Breast epithelium (tissue), 4 donors: Measurements from ENCODE around the gene PAXX. TPM values are rescaled to one million over a fixed set of nuclear protein-coding genes. Genes with fewer than 3 reads are reported as not detected.

ENCODE experiments used
- DNase-seq, 2 donors: peaks; one replicate each; pipeline ENCODE4 v3.0.0-alpha.2; 2019; ENCODE audit warnings: low spot score in 2 of 2
- H3K27ac ChIP-seq, 2 donors: fragments of 200-600 bp; sonication (generic) in 1 of 2; one replicate each; pipeline ENCODE4 v1.5.1; 2016 to 2019; ENCODE audit warnings: mild to moderate bottlenecking in 1 of 2
- H3K27me3 ChIP-seq, 2 donors: fragments of 200-600 bp; sonication (generic) in 1 of 2; one replicate each; pipeline versions ENCODE4 v1.5.1 to v1.6.0; 2017 to 2019; ENCODE audit warnings: control low read depth in 1 of 2, mild to moderate bottlenecking in 1 of 2
- H3K36me3 ChIP-seq: fragments of 200-600 bp; one replicate; pipeline ENCODE4 v1.5.1; 2019
- H3K4me1 ChIP-seq, 2 donors: fragments of 200-600 bp; sonication (generic); one replicate each; pipeline ENCODE4 v1.5.1; 2016 to 2019; ENCODE audit warnings: control low read depth in 1 of 2
- H3K4me3 ChIP-seq, 3 donors: fragments of 200-600 bp; sonication (generic); 1 replicate in 2 of 3; 2 replicates in 1 of 3; pipeline ENCODE4 v1.5.1; 2016 to 2019; ENCODE audit warnings: mild to moderate bottlenecking in 3 of 3, moderate library complexity in 2 of 3
- H3K9me3 ChIP-seq, 2 donors: fragments of 200-600 bp; sonication (generic) in 1 of 2; one replicate each; pipeline ENCODE4 v1.5.1; 2016 to 2019; ENCODE audit warnings: control low read depth in 1 of 2
- POLR2A ChIP-seq: fragments of 450-650 bp; IDR thresholded peaks from one replicate; pipeline ENCODE4 v1.6.1; 2016; ENCODE audit warnings: antibody characterized with exemption, mild to moderate bottlenecking, moderate library complexity
- POLR2AphosphoS5 ChIP-seq, 3 donors: sonication (generic); formaldehyde crosslinking; IDR thresholded peaks; one replicate each; pipeline ENCODE4 v1.6.1; 2017; ENCODE audit warnings: antibody characterized with exemption in 3 of 3
- intact Hi-C: fragments of 100-400 bp; cut with DNase I; formaldehyde crosslinking; loops from one replicate; pipeline ENCODE4 v1.15.1; 2023; ENCODE audit warnings: low total_unique reads
- total RNA-seq, 3 donors: library from RNA; depleted of rRNA; stranded (reverse); fragments of >200 nt; gene quantifications; one replicate each; pipeline ENCODE4 v1.1.0, GENCODE V29; 2016
- TF ChIP-seq, protein P1 (sequence below), 3 donors: fragments of 450-650 bp; IDR thresholded peaks; one replicate each; pipeline ENCODE4 v1.5.1; 2016 to 2017; ENCODE audit warnings: antibody characterized with exemption in 3 of 3, mild to moderate bottlenecking in 3 of 3, moderate library complexity in 3 of 3

The PAXX gene
- total RNA-seq, 3 donors from 2014 or later, result 24.6 to 66.2 (median 49.2) TPM

DNA sequence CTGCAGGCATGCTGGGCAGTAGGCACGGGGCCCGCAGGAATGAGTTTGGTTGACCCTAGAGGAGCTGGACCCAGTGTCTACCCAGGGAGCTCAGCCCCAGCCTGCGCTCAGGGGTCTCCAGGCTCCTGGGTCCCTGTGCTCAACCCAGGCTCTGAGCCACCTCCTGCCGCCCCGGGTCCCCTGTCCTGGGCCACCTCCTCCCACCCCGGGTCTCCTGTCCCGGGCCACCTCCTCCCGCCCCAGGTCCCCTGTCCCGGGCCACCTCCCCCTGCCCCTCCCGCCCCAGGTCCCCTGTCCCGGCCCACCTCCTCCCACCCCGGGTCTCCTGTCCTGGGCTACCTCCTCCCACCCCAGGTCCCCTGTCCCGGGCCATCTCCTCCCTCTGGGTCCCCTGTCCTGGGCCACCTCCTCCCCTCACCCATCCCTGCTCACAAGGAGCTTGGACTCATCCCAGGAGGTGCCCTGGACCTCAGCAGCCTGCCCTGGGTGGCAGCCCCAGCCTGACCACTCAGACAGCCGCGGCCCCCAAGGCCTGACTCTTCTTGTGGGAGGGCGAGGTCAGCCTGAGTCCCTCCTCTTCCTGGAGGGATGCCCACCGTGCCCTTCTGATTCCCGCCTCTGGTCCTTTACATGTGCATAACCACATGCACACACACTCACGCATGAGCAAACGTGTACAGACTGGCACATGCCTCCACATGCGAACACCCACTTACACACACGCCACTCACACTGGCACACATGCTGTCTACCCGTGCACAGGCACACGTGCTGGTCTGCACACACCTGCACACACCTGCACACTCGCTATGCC is 37.7 kb upstream of the PAXX start:
- no peaks in the 10 kb centered on the region for H3K36me3 ChIP-seq
- intact Hi-C loops, result no loop called here
- no peak overlapping the region for H3K27ac ChIP-seq
- TF ChIP-seq, protein P1, sequence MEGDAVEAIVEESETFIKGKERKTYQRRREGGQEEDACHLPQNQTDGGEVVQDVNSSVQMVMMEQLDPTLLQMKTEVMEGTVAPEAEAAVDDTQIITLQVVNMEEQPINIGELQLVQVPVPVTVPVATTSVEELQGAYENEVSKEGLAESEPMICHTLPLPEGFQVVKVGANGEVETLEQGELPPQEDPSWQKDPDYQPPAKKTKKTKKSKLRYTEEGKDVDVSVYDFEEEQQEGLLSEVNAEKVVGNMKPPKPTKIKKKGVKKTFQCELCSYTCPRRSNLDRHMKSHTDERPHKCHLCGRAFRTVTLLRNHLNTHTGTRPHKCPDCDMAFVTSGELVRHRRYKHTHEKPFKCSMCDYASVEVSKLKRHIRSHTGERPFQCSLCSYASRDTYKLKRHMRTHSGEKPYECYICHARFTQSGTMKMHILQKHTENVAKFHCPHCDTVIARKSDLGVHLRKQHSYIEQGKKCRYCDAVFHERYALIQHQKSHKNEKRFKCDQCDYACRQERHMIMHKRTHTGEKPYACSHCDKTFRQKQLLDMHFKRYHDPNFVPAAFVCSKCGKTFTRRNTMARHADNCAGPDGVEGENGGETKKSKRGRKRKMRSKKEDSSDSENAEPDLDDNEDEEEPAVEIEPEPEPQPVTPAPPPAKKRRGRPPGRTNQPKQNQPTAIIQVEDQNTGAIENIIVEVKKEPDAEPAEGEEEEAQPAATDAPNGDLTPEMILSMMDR (IDR thresholded peaks at IDR 0.05), result no peak
- H3K27me3 ChIP-seq, result no peaks in the 10 kb centered on the region
- DNase-seq, result no peak
- no peak overlapping the region for H3K4me3 ChIP-seq
- H3K9me3 ChIP-seq, result no peaks in the 10 kb centered on the region
- peaks cover 0 to 1% of the 10 kb centered on the region in 2 donors for H3K4me1 ChIP-seq

DNA sequence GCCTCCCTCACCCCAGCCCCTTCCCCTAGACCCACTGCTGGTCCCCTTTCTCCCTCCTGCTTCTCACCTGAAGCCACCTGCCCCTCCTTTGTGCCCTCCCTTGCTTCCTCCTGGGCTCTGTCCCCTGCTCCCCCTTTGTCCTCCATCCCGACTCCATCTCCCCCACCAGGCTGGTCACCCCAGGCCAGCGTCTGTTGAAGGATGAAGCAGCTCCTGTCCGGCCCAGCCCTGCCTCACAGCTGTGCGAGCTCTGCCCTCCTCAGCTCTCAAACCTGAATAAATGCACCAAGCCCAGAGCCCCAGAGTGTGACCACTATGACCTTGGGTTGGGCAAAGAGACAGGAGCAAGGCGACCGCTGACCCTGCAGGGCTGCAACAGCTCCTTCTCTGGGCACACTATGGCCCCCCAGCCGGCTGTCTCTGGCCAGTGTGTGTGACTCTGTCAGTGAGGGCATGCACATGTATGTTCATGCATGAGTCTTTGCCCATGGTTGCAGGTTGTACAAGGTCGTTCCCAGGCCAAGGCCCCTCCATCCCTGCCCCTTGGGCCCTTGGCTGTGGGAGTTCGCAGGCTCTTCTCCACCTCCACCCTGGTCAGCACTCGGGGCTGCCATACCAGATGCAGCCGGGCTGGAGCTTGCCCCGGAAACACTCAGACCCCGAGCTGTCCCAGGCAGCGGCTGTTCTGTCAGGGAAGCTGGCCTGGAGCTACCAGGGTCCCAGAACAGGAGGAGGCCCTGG is 36.9 kb upstream of the PAXX start:
- no peak for DNase-seq
- TF ChIP-seq, protein P1 (IDR thresholded peaks at IDR 0.05), result no peak
- no peak for TF ChIP-seq POLR2AphosphoS5 (IDR thresholded peaks at IDR 0.05)
- TF ChIP-seq POLR2A, result no peak
- Histone ChIP-seq H3K27ac (no peak overlapping the region), H3K27me3 (no peaks in the 10 kb centered on the region), H3K36me3 (no peaks in the 10 kb centered on the region), H3K4me3 (no peak overlapping the region), H3K9me3 (no peaks in the 10 kb centered on the region), H3K4me1 (no peaks in the 10 kb centered on the region)
- intact Hi-C loops, result no loop called here

DNA sequence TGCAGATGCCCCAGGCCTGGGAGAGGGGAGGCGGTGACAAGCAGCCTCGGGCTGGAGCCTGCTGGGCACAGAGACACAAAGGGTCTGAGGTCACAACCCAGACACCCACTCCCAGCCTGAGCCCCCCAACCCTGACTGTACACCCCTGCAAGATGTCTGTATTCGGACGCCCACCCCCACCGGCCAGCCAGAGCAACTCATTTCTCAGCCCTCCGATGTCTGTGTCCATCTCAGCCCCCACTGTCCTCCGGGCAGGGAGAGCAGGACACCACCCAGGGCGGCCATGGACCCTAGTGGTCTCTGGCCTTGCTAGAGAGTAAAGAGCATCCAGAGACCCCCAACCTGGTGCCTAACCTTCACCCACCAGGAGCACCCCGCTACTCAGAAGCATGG is 36.3 kb upstream of the PAXX start:
- TF ChIP-seq POLR2AphosphoS5 (IDR thresholded peaks at IDR 0.05), result no peak
- TF ChIP-seq, protein P1 (IDR thresholded peaks at IDR 0.05), result no peak
- TF ChIP-seq POLR2A, result no peak
- Histone ChIP-seq H3K27me3 (no peaks in the 10 kb centered on the region), H3K9me3 (no peaks in the 10 kb centered on the region), H3K27ac (no peak overlapping the region), H3K36me3 (no peaks in the 10 kb centered on the region), H3K4me1 (no peaks in the 10 kb centered on the region), H3K4me3 (no peak overlapping the region)
- intact Hi-C loops, result no loop called here
- no peak for DNase-seq

DNA sequence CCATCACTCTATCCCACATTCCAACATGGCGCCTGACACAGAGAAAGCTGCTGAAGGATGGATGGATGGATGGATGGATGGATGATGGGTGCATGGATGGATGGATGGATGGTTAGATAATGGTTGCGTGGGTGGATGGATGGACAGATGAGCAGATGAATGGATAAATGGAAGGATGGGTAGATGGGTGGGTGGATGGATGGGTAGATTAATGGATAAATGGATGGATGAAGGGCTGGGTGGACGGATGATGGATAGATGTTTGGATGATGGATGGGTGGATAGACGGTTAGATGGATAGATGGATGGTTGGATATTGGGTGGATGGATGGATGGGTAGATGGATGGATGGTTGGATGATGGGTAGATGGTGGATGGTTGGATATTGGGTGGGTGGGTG is 35.6 kb upstream of the PAXX start:
- Histone ChIP-seq H3K9me3 (no peaks in the 10 kb centered on the region), H3K27ac (no peak overlapping the region), H3K36me3 (no peaks in the 10 kb centered on the region), H3K27me3 (no peaks in the 10 kb centered on the region), H3K4me3 (no peak overlapping the region), H3K4me1 (no peaks in the 10 kb centered on the region)
- intact Hi-C loops, result no loop called here
- no peak for DNase-seq
- no peak for TF ChIP-seq POLR2AphosphoS5 (IDR thresholded peaks at IDR 0.05)
- TF ChIP-seq POLR2A, result no peak
- TF ChIP-seq, protein P1 (IDR thresholded peaks at IDR 0.05), result no peak

DNA sequence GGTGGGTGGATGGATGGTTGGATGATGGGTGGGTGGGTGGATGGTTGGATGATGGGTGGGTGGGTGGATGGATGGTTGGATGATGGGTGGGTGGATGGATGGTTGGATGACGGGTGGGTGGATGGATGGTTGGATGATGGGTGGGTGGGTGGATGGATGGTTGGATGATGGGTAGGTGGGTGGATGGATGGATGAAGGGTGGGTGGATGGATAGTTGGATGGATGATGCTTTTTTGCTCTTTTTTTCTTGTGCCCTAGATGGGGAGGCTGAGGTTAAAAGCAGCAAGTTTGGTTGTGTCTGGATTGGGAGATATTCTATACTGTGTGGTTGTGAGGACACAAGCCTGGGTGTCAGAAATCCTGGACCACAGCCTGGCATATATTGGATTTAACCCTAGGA is 34.8 kb upstream of the PAXX start:
- TF ChIP-seq POLR2A (no peak), POLR2AphosphoS5 (IDR thresholded peaks at IDR 0.05) (no peak)
- TF ChIP-seq, protein P1 (IDR thresholded peaks at IDR 0.05), result no peak
- no peaks in the 10 kb centered on the region for H3K27me3 ChIP-seq
- no peak overlapping the region for H3K4me3 ChIP-seq
- no peaks in the 10 kb centered on the region for H3K36me3 ChIP-seq
- H3K9me3 ChIP-seq, result no peaks in the 10 kb centered on the region
- no peak overlapping the region for H3K27ac ChIP-seq
- DNase-seq, result no peak
- no peaks in the 10 kb centered on the region for H3K4me1 ChIP-seq
- intact Hi-C loops, result no loop called here
